ENCODE data around the gene WWOX.

- TF ChIP-seq EHMT2 (IDR thresholded peaks at IDR 0.05; ENCODE audit: low read depth) = no peak
- TF ChIP-seq CTCF (IDR thresholded peaks at IDR 0.05) = no peak
- no peak for TF ChIP-seq EP300 (IDR thresholded peaks at IDR 0.05)
- no peak for TF ChIP-seq JUNB (IDR thresholded peaks at IDR 0.05)
- no peak for TF ChIP-seq PHF8 (IDR thresholded peaks at IDR 0.05; ENCODE audit: borderline replicate concordance, low read depth)
- no peak for TF ChIP-seq RARB (CRISPR knock-in tag; IDR thresholded peaks at IDR 0.05)
Measured at GRCh38 chr16:79036541-79036940, 937.1 kb downstream of the WWOX start.
